ENCODE results near the gene GNAQ.

DNA sequence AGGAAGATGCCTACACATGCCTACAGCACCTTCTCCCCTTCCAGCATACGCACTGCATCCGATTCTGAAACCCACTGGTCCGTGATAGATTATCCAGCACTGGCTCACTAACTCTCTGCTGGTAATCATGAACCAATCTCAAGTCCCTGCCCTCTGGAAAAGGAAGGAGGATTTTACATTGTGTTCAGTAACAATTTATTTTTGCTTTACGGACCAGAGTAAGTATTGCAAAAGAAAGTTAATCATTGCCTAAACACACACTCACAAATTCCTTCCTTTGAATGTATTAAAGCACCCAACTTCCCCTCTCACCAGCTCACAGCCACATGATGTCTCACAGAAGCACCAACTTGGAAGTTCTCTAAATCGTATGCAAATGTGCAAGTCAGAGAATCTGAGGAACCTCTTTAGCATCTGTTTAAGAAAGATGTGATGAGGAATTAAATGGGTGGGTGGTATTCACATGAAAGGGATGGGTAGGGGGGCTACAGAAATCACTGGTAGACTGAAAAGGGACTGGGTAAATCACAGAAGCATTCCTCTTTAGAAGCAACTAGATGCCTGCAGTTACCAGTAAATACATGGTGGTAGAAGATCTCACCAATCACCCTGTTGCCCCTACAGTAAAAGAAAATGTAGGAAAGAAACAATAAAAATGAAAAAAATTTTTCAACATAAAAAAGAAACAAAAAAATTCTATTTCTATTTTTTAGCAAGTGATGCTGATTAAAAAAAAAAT is 8.4 kb downstream of the GNAQ start:
- TF ChIP-seq, protein P1, sequence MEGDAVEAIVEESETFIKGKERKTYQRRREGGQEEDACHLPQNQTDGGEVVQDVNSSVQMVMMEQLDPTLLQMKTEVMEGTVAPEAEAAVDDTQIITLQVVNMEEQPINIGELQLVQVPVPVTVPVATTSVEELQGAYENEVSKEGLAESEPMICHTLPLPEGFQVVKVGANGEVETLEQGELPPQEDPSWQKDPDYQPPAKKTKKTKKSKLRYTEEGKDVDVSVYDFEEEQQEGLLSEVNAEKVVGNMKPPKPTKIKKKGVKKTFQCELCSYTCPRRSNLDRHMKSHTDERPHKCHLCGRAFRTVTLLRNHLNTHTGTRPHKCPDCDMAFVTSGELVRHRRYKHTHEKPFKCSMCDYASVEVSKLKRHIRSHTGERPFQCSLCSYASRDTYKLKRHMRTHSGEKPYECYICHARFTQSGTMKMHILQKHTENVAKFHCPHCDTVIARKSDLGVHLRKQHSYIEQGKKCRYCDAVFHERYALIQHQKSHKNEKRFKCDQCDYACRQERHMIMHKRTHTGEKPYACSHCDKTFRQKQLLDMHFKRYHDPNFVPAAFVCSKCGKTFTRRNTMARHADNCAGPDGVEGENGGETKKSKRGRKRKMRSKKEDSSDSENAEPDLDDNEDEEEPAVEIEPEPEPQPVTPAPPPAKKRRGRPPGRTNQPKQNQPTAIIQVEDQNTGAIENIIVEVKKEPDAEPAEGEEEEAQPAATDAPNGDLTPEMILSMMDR (IDR thresholded peaks at IDR 0.05): no peak
- TF ChIP-seq NFYB (CRISPR knock-in tag; conservative IDR thresholded peaks at IDR 0.05; ENCODE audit: low read depth) (no peak), ELF4 (CRISPR knock-in tag; IDR thresholded peaks at IDR 0.05; ENCODE audit: low read depth) (no peak)
- TF ChIP-seq, protein P2, sequence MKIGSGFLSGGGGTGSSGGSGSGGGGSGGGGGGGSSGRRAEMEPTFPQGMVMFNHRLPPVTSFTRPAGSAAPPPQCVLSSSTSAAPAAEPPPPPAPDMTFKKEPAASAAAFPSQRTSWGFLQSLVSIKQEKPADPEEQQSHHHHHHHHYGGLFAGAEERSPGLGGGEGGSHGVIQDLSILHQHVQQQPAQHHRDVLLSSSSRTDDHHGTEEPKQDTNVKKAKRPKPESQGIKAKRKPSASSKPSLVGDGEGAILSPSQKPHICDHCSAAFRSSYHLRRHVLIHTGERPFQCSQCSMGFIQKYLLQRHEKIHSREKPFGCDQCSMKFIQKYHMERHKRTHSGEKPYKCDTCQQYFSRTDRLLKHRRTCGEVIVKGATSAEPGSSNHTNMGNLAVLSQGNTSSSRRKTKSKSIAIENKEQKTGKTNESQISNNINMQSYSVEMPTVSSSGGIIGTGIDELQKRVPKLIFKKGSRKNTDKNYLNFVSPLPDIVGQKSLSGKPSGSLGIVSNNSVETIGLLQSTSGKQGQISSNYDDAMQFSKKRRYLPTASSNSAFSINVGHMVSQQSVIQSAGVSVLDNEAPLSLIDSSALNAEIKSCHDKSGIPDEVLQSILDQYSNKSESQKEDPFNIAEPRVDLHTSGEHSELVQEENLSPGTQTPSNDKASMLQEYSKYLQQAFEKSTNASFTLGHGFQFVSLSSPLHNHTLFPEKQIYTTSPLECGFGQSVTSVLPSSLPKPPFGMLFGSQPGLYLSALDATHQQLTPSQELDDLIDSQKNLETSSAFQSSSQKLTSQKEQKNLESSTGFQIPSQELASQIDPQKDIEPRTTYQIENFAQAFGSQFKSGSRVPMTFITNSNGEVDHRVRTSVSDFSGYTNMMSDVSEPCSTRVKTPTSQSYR (CRISPR knock-in tag; IDR thresholded peaks at IDR 0.05): no peak
- TF ChIP-seq, protein P3, sequence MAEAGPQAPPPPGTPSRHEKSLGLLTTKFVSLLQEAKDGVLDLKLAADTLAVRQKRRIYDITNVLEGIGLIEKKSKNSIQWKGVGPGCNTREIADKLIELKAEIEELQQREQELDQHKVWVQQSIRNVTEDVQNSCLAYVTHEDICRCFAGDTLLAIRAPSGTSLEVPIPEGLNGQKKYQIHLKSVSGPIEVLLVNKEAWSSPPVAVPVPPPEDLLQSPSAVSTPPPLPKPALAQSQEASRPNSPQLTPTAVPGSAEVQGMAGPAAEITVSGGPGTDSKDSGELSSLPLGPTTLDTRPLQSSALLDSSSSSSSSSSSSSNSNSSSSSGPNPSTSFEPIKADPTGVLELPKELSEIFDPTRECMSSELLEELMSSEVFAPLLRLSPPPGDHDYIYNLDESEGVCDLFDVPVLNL (CRISPR knock-in tag; IDR thresholded peaks at IDR 0.05; ENCODE audit: borderline replicate concordance, low read depth): no peak
- TF ChIP-seq, protein P4, sequence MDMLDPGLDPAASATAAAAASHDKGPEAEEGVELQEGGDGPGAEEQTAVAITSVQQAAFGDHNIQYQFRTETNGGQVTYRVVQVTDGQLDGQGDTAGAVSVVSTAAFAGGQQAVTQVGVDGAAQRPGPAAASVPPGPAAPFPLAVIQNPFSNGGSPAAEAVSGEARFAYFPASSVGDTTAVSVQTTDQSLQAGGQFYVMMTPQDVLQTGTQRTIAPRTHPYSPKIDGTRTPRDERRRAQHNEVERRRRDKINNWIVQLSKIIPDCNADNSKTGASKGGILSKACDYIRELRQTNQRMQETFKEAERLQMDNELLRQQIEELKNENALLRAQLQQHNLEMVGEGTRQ (CRISPR knock-in tag; IDR thresholded peaks at IDR 0.05): no peak
- TF ChIP-seq, protein P5, sequence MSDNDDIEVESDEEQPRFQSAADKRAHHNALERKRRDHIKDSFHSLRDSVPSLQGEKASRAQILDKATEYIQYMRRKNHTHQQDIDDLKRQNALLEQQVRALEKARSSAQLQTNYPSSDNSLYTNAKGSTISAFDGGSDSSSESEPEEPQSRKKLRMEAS (CRISPR knock-in tag; IDR thresholded peaks at IDR 0.05): no peak

Data from WTC11 (cell line).